H1 (cell line): Measurements from ENCODE around the gene DPP4.

ENCODE experiments used
- ASH2L ChIP-seq: fragments of 200-600, 300-600 bp; sonication (generic); IDR thresholded peaks from one replicate; pipeline ENCODE4 v1.7.1; 2017; ENCODE audit warnings: low read length
- CEBPB ChIP-seq: IDR thresholded peaks from 2 replicates; pipeline ENCODE4 v1.6.1; 2012; ENCODE audit warnings: low read depth, low read length
- CREB1 ChIP-seq: IDR thresholded peaks from 2 replicates; pipeline ENCODE4 v1.6.1; 2012; ENCODE audit warnings: inconsistent platforms
- E2F6 ChIP-seq: IDR thresholded peaks from 2 replicates; pipeline ENCODE4 v1.6.1; 2012; ENCODE audit warnings: inconsistent platforms
- EZH2 ChIP-seq: fragments of 200-600 bp; sonication (generic); IDR thresholded peaks from 2 replicates; pipeline ENCODE4 v1.7.1; 2012; ENCODE audit warnings: low read depth, mild to moderate bottlenecking, moderate library complexity, low read length, inconsistent platforms; ENCODE audit not compliant: severe bottlenecking
- GTF2F1 ChIP-seq: IDR thresholded peaks from 2 replicates; pipeline ENCODE4 v1.6.1; 2012; ENCODE audit warnings: low read depth, low read length, improper control_type of control experiment, borderline replicate concordance
- KDM5A ChIP-seq: fragments of 200-600 bp; IDR thresholded peaks from 2 replicates; pipeline ENCODE4 v1.7.1; 2012; ENCODE audit warnings: mild to moderate bottlenecking, low read length, inconsistent platforms, mixed read lengths
- POLR2A ChIP-seq, 2 experiments: IDR thresholded peaks; 1 replicate in 1 of 2; 2 replicates in 1 of 2; pipeline ENCODE4 v1.6.1; 2011; ENCODE audit warnings: low read depth in 2 of 2, low read length in 2 of 2, mild to moderate bottlenecking in 2 of 2; ENCODE audit errors: control extremely low read depth in 1 of 2
- POLR2AphosphoS5 ChIP-seq: IDR thresholded peaks from 2 replicates; pipeline ENCODE4 v1.6.1; 2011; ENCODE audit warnings: low read depth, low read length
- SUZ12 ChIP-seq: fragments of 200-600 bp; sonication (generic); IDR thresholded peaks from 2 replicates; pipeline ENCODE4 v1.6.1; 2012; ENCODE audit warnings: mild to moderate bottlenecking, inconsistent platforms, low read length, moderate library complexity, mixed read lengths
- TAF1 ChIP-seq: IDR thresholded peaks from 2 replicates; pipeline ENCODE4 v1.6.1; 2011; ENCODE audit warnings: mild to moderate bottlenecking, low read depth, low read length
- TBP ChIP-seq: IDR thresholded peaks from 2 replicates; pipeline ENCODE4 v1.6.1; 2011; ENCODE audit warnings: low read depth, low read length, improper control_type of control experiment
- ZNF274 ChIP-seq: IDR thresholded peaks from 2 replicates; pipeline ENCODE4 v1.7.0; 2012; ENCODE audit warnings: low read length, borderline replicate concordance; ENCODE audit errors: extremely low read depth
- TF ChIP-seq, protein P1 (sequence below), 3 experiments: IDR thresholded peaks; 1 replicate in 2 of 3; 2 replicates in 1 of 3; pipeline versions ENCODE4 v1.5.1 to v1.6.1; 2011; ENCODE audit warnings: low read length in 3 of 3, mild to moderate bottlenecking in 3 of 3, inconsistent platforms in 2 of 3, low read depth in 1 of 3, moderate library complexity in 1 of 3; ENCODE audit not compliant: insufficient read depth in 1 of 3; ENCODE audit errors: control extremely low read depth in 1 of 3

GRCh38 chr2:162022290-162022945 is 51.6 kb downstream of the DPP4 start:
- TF ChIP-seq, protein P1, sequence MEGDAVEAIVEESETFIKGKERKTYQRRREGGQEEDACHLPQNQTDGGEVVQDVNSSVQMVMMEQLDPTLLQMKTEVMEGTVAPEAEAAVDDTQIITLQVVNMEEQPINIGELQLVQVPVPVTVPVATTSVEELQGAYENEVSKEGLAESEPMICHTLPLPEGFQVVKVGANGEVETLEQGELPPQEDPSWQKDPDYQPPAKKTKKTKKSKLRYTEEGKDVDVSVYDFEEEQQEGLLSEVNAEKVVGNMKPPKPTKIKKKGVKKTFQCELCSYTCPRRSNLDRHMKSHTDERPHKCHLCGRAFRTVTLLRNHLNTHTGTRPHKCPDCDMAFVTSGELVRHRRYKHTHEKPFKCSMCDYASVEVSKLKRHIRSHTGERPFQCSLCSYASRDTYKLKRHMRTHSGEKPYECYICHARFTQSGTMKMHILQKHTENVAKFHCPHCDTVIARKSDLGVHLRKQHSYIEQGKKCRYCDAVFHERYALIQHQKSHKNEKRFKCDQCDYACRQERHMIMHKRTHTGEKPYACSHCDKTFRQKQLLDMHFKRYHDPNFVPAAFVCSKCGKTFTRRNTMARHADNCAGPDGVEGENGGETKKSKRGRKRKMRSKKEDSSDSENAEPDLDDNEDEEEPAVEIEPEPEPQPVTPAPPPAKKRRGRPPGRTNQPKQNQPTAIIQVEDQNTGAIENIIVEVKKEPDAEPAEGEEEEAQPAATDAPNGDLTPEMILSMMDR (IDR thresholded peaks at IDR 0.05; ENCODE audit: control extremely low read depth in 1 of 3, insufficient read depth in 1 of 3, low read depth in 1 of 3, low read length in 3 of 3) = no peak
- TF ChIP-seq CEBPB (no peak), TAF1 (no peak), TBP (no peak), GTF2F1 (no peak), E2F6 (no peak), ASH2L (no peak), EZH2 (no peak), CREB1 (no peak), POLR2A (IDR thresholded peaks at IDR 0.05; ENCODE audit: control extremely low read depth in 1 of 2, low read depth in 2 of 2, low read length in 2 of 2) (no peak), SUZ12 (no peak), POLR2AphosphoS5 (no peak), KDM5A (no peak), ZNF274 (no peak)
